HT-29 (cell line): Measurements from ENCODE around the gene ARHGAP30. TPM values are rescaled to one million over a fixed set of nuclear protein-coding genes. Genes with fewer than 3 reads are reported as not detected.

Experiments used
- DNase-seq: peaks from one replicate; pipeline ENCODE4 v3.0.0-alpha.2; 2015; ENCODE audit warnings: low spot score
- total RNA-seq: library from RNA; depleted of rRNA; stranded (reverse); fragments of >200 nt; shearing (Covaris generic); gene quantifications from 2 replicates; pipeline ENCODE4 v1.2.3, GENCODE V29; 2014

Gene ARHGAP30
- total RNA-seq, 1 experiment from 2014 or later = 0.58 TPM

GRCh38 chr1:161089938-161090337, 20.2 kb upstream of the ARHGAP30 start:
- DNase-seq = no peak

- peak; percentile 78 for DNase-seq
Observed at GRCh38 chr1:161089251-161089924, 19.7 kb upstream of the ARHGAP30 start, which contains the start of gene NECTIN4. Gene NECTIN4, minus strand, starts transcription at chr1:161089558. Its CDS starts 262 bp downstream, at chr1:161089296.

GRCh38 chr1:161088587-161089110, 19.0 kb upstream of the ARHGAP30 start:
- DNase-seq = peak; percentile 36

GRCh38 chr1:161086457-161086856, 16.8 kb upstream of the ARHGAP30 start:
- DNase-seq = peak; percentile 39

GRCh38 chr1:161085165-161085564, 15.5 kb upstream of the ARHGAP30 start:
- DNase-seq = no peak

- DNase-seq = no peak
Observed at GRCh38 chr1:161084597-161084988, 14.9 kb upstream of the ARHGAP30 start.

GRCh38 chr1:161083748-161084596, 14.3 kb upstream of the ARHGAP30 start:
- peak; percentile 37 for DNase-seq

- DNase-seq = peak; percentile 96
Observed at GRCh38 chr1:161082996-161083747, 13.5 kb upstream of the ARHGAP30 start.

GRCh38 chr1:161082483-161082882, 12.8 kb upstream of the ARHGAP30 start:
- peak; percentile 40 for DNase-seq

GRCh38 chr1:161081519-161081918, 11.8 kb upstream of the ARHGAP30 start:
- no peak for DNase-seq

GRCh38 chr1:161080441-161081405, 11.0 kb upstream of the ARHGAP30 start:
- DNase-seq = no peak

GRCh38 chr1:161079436-161080110, 9.9 kb upstream of the ARHGAP30 start:
- DNase-seq = no peak

GRCh38 chr1:161077426-161077825, 7.7 kb upstream of the ARHGAP30 start:
- DNase-seq = no peak

- DNase-seq = no peak
Observed at GRCh38 chr1:161076410-161076809, 6.7 kb upstream of the ARHGAP30 start.

- DNase-seq = no peak
Observed at GRCh38 chr1:161074676-161075368, 5.1 kb upstream of the ARHGAP30 start.

- no peak for DNase-seq
Observed at GRCh38 chr1:161073474-161074121, 3.9 kb upstream of the ARHGAP30 start.

- DNase-seq = no peak
Observed at GRCh38 chr1:161072751-161073449, 3.2 kb upstream of the ARHGAP30 start.

- peak; percentile 79 for DNase-seq
Observed at GRCh38 chr1:161071886-161072371, 2.2 kb upstream of the ARHGAP30 start.
